TTC549 (cell line): ENCODE results near the gene ERAL1.
"Not testable (repeated sequence)": the region's sequence is repeated elsewhere in the genome, so short reads cannot be mapped to it uniquely, and the experiment has no call there.

Source experiments
- FAIRE-seq: peaks from 2 replicates; lab custom pipeline; 2012; peaks lifted over from hg19 to GRCh38; lab: Jason Lieb, UNC

ERAL1 gene

DNA sequence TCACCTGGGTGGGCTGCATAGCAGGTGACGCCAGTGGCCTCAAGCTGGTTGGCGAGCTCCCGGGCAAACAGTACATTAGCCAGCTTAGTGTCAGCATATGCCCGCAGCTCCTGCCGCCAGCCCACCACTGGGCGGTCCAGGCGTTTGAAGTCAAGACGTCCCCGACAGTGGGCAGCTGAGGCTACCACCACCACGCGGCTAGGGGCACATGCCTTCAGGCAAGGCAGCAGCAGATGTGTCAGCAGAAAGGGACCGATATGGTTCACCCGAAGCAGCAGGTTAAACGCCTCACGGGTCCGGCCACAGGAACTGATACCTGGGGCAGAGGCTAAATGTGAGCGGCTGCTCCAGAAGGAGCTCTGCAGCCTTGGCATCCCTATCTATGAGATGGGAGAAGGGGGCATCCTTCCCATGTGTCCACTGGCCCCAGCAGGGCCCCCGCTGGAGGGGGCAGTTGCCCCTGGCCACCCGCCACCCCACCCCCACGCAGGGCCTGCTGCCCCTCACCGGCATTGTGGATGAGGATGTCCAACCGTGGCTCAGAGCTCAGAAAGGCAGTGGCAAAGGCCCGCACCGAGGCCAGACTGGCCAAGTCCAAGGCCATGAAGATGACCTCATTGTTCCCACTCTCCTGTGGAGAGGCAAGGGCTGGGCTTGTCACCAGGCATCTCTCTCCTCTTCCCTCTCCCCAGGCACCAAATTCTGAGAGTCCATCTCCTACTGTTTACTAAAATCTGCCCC is 46.3 kb downstream of the ERAL1 start:
- no peak for FAIRE-seq

- no peak for FAIRE-seq
Observed at GRCh38 chr17:28901866-28902818, 47.3 kb downstream of the ERAL1 start.

DNA sequence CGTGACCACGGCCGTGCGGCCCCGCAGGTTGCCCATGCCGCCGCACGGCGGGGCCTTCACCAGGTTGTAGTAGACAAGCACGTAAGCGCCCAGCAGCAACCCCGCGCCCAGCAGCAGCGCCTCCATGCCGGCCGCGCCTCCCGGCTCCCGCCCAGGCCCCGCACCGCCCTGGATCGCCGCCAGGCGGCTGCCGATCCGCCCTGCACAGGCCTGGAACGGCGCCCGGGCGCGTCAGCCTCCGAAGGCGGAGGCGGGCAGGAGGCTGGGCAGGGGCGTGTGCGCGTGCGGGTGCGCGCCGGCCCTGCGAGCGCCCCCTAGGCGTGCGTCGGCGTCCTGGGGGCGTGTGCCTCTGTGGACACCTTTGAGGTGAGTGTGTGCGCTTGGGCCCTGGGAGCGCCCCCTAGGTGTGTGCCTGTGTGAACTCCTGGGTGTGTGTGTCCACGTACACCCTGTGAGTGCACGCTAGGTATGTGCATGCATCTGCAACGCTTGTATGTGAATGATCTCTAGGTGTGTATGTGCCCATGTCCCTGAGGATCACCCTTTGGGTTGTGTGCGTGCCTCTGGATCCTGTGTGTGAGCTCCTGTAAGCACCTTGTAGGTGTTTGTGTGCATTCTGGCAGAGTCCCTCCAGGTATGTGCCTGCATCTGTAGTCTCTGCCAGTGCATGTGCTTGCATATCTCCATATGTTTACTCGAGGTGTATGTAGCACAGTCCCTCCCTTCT is 48.2 kb downstream of the ERAL1 start, which contains the start of gene DHRS13:
Gene DHRS13 (minus strand): TSS at position 261 of the 727 bp plus-strand sequence. CDS start 135 bp downstream, at position 126.
- FAIRE-seq: no peak

- not testable (repeated sequence) for FAIRE-seq
Observed at GRCh38 chr17:28903546-28903841, 48.7 kb downstream of the ERAL1 start.

DNA sequence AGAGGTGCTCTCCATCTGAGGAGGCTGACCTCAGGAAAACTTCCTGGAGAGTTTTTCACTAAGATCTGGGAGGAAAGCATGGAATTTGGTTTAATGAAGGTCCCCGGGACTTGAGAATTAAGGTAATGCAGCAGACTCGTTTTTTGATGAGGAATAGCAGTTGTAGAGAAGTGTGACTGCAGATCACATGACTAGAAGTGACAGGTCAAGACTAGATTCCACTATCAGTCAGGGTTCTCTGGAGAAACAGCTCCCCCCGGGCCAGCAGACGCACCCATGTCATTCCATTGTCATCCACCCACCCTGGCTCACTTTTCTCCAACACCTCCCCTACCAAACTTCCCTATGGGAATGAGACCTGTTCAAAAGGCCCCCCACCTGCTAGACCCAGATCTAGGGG is 50.0 kb downstream of the ERAL1 start:
- no peak for FAIRE-seq

GRCh38 chr17:28906276-28906675 is 51.5 kb downstream of the ERAL1 start:
- no peak for FAIRE-seq

DNA sequence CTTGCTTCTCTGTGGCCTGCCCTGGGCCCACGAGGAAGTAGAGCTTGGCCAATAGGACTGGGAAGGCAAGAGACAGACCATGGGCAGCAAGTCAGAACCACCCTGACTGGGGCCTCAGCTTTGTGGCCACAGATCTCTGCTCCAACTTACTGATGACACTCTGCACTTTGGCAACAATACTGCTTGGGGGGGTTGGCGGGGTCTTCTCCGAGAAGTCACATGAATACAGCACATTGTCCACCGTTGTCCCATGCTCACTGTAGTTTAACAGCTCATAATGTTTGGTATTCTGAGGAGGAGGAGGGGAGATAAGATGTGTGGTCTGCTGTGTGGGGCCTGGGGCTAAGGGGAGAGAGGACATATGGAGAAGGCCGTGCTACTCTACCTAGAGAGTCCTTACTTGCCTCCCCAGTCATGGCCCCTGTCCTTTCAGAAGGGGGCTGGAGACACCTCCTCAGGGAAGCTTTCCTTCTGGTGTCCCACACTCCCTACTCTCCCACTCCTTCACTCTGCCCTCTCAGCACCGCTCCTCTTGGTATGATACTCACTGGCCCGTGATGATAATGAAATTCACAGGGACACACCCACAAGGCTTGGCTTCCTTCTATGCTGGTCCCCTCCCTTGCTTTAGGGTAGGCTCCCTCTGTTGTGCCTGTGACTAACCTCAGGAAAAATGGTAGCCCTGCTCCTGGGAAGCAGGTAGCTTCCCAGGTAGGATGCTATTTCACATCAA is 52.1 kb downstream of the ERAL1 start:
- FAIRE-seq: no peak

DNA sequence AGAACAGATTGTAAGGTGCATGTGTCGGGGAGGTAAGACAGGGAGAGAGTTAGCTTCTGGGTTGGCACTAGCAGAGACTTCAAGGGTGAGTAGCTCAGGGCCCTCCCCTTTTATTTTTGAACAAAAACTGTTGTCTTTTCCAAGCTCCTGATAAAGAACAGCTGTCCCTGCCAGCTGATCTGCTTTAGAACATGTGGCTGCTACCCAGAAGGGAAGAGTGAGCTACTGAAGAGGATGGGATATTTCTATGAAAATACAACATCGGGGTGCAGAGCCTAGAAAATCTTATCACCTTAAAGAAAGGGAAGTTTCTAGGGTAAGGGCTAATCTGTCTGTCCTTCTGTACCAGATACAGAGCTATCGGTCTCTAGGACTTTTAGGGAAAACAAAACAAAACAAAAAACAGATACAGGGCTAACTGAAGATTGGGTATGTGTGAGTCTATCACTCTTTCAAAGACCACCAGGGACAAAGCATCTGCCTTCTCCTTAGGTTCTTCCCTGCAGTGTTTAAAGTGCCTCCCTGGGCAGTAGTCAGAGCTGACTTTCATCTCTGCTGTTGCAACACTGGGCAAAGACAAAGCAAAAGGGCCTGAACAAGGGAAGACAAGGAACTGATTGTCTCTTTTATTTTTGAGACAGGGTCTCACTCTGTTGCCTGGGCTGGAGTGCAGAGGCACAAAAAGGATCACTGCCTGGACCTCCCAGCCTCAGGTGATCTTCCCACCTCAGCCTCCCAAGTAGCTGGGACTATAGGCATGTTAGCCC is 53.1 kb downstream of the ERAL1 start:
- no peak for FAIRE-seq

DNA sequence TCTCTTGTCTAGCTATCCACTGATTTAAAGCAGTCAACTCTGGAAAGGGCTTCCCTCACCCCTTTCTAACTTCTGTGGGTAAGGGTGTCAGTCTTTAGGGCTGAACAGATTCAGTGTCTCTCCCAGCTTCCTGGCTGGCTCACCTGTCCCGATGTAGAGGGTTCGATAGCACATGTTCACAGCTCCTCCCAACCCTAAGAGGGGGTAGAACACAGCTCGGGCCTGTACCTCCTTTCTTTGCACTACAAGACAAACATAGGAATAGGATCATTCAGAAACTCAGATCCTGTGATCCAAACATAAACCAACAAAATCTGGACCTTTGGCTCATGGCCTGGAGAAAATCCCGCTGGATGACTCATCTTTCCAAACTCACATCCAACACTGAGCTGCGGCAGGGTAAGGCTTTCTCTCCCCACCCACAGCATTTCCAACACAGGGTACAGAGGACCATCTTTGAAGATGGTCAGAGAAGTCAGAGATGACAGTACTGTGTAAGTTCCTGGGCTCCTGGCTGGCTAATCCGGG is 53.9 kb downstream of the ERAL1 start:
- no peak for FAIRE-seq

GRCh38 chr17:28910534-28910933 is 55.7 kb downstream of the ERAL1 start:
- FAIRE-seq: no peak
